ENCODE results near the gene GRIA4. TPM values are rescaled to one million over a fixed set of nuclear protein-coding genes. Genes with fewer than 3 reads are reported as not detected.

GRIA4 gene
- total and polyA plus RNA-seq, 7 donors, result 0.23 to 6.6 (median 1.9) TPM

- intact Hi-C loops (cut with DNase I), result no loop called here
- H3K4me3 ChIP-seq, result no peak overlapping the region
- no peaks in the 10 kb centered on the region for H3K9me3 ChIP-seq
- H3K4me1 ChIP-seq, result no peaks in the 10 kb centered on the region
- no peak overlapping the region for H3K27ac ChIP-seq
- no peak for TF ChIP-seq EP300 (IDR thresholded peaks at IDR 0.05)
- TF ChIP-seq POLR2A (IDR thresholded peaks at IDR 0.05), result no peak
- TF ChIP-seq CTCF (IDR thresholded peaks at IDR 0.05), result no peak
- TF ChIP-seq POLR2AphosphoS5 (IDR thresholded peaks at IDR 0.05), result no peak
- no peaks in the 10 kb centered on the region for H3K36me3 ChIP-seq
- H3K27me3 ChIP-seq, result no peaks in the 10 kb centered on the region
- no peak for DNase-seq
Observed at GRCh38 chr11:105632316-105632715, 22.4 kb downstream of the GRIA4 start.

- no peak for TF ChIP-seq EP300 (IDR thresholded peaks at IDR 0.05)
- TF ChIP-seq CTCF (IDR thresholded peaks at IDR 0.05), result no peak
- TF ChIP-seq POLR2AphosphoS5 (IDR thresholded peaks at IDR 0.05), result no peak
- no peak for TF ChIP-seq POLR2A (IDR thresholded peaks at IDR 0.05)
- H3K27me3 ChIP-seq, result no peaks in the 10 kb centered on the region
- no peak overlapping the region for H3K27ac ChIP-seq
- H3K4me1 ChIP-seq, result no peaks in the 10 kb centered on the region
- no peak for DNase-seq
- H3K9me3 ChIP-seq, result no peaks in the 10 kb centered on the region
- intact Hi-C loops (cut with DNase I), result no loop called here
- WGBS, 2 donors, result 91 to 95% methylated on average over 4 of the region's 4 CpGs
- no peaks in the 10 kb centered on the region for H3K36me3 ChIP-seq
- H3K4me3 ChIP-seq, result no peak overlapping the region
Observed at GRCh38 chr11:105635466-105635865, 25.6 kb downstream of the GRIA4 start.

- 42 to 52% methylated on average over 2 of the region's 2 CpGs for WGBS, 2 donors
Observed at GRCh38 chr11:105636496-105636895, 26.6 kb downstream of the GRIA4 start.

GRCh38 chr11:105639527-105639926 lies 29.7 kb downstream of the GRIA4 start:
- H3K27ac ChIP-seq, result no peak overlapping the region
- DNase-seq, result no peak
- no peaks in the 10 kb centered on the region for H3K27me3 ChIP-seq
- no peaks in the 10 kb centered on the region for H3K4me1 ChIP-seq
- intact Hi-C loops (cut with DNase I), result no loop called here
- no peak overlapping the region for H3K4me3 ChIP-seq
- WGBS, 2 donors, result 93 to 94% methylated on average over 1 of the region's 1 CpG
- H3K9me3 ChIP-seq, result no peaks in the 10 kb centered on the region
- H3K36me3 ChIP-seq, result no peaks in the 10 kb centered on the region
- no peak for TF ChIP-seq EP300 (IDR thresholded peaks at IDR 0.05)
- no peak for TF ChIP-seq POLR2A (IDR thresholded peaks at IDR 0.05)
- TF ChIP-seq CTCF (IDR thresholded peaks at IDR 0.05), result no peak
- TF ChIP-seq POLR2AphosphoS5 (IDR thresholded peaks at IDR 0.05), result no peak

More at GRCh38 chr11:105636496-105636895, 26.6 kb downstream of the GRIA4 start:
- Histone ChIP-seq H3K27me3 (no peaks in the 10 kb centered on the region), H3K9me3 (no peaks in the 10 kb centered on the region), H3K4me3 (no peak overlapping the region), H3K4me1 (no peaks in the 10 kb centered on the region), H3K36me3 (no peaks in the 10 kb centered on the region), H3K27ac (no peak overlapping the region)
- intact Hi-C loops (cut with DNase I), result no loop called here
- no peak for TF ChIP-seq POLR2AphosphoS5 (IDR thresholded peaks at IDR 0.05)
- TF ChIP-seq CTCF (IDR thresholded peaks at IDR 0.05), result no peak
- TF ChIP-seq EP300 (IDR thresholded peaks at IDR 0.05), result no peak
- TF ChIP-seq POLR2A (IDR thresholded peaks at IDR 0.05), result no peak
- DNase-seq, result no peak

GRCh38 chr11:105641433-105641832 lies 31.6 kb downstream of the GRIA4 start:
- no peak for TF ChIP-seq CTCF (IDR thresholded peaks at IDR 0.05)
- TF ChIP-seq POLR2A (IDR thresholded peaks at IDR 0.05), result no peak
- TF ChIP-seq EP300 (IDR thresholded peaks at IDR 0.05), result no peak
- no peak for TF ChIP-seq POLR2AphosphoS5 (IDR thresholded peaks at IDR 0.05)
- DNase-seq, result no peak
- intact Hi-C loops (cut with DNase I), result no loop called here
- Histone ChIP-seq H3K4me3 (no peak overlapping the region), H3K36me3 (no peaks in the 10 kb centered on the region), H3K27me3 (no peaks in the 10 kb centered on the region), H3K27ac (no peak overlapping the region), H3K9me3 (no peaks in the 10 kb centered on the region), H3K4me1 (no peaks in the 10 kb centered on the region)

All from sigmoid colon (tissue), 7 donors.